ENCODE data around the gene MTMR2.

MTMR2 gene

DNA sequence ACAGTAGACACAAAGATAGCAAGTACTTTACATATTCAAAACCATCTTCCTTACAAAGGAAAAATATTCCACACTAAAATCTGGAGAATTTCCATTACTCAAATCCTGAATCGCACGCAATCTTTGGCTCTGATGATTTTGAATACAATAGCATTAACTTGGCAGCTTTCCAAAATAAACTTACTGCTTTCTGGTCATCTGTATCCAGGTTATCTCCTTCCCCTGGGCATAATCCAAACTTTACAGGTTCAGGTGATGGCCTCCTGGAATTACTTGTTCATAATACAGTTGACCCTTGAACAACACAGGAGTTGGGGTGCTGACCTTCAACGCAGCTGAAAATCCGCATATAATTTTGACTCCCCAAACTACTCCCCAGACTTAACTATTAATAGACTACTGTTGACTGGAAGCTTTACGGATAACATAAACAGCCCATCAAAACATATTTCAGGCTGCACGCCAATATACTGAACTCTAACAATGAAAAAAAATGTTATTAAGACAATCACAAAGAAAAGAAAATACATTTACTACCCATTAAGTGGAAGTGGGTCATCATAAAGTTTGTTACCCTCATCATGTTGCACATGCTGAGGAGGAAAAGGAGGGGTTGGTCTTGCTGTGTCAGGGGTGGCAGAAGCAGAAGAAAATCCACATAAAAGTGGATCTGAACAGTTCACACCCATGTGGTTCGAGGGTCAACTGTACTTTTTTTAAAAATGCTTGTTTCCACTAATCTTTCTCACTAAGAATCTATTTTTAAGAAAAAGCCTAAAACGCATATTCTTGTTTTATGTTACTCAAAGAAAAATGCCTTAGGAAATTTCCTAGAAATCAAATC is 6.5 kb downstream of the MTMR2 start:
- DNase-seq, result no peak

DNA sequence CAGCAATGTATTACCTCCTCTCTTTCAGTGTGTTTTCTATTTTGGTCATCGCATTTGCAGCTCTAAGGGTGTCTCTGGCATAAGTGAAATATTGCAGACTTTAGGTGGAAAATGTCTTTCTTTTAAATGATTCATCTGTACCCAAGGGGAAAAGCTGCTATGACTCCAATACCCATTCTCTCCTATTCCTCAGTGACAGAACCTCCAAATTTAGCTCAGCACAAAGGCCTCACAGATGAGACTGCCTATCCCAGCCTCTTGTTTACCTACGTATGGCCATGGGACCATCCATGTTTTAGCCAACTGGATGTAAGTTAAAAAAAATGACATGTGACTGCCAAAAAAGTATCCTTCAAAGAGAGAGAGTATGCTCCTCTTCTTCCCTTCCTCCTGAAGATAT is 7.9 kb downstream of the MTMR2 start:
- DNase-seq, result no peak

DNA sequence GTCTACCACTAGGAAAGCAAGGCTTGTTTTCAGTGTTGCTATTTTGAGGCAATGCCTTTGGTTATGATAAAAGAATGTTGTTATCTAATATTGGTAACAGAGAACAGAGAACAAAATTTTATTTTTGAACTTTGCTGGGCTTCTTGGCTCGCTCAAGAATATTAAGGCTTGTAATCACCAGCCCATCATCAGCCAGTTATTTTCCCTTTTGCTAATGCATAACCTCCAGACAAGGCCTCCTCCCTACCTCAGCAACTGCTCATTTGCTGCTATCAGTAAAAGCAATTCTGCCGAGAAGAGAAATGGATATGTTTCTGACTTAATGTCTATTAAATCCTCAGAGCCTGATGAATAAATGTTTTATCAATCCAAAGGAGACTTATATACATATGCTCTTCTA is 8.9 kb downstream of the MTMR2 start:
- DNase-seq, result no peak

- DNase-seq, result no peak
Observed at GRCh38 chr11:95913830-95914615, 9.9 kb downstream of the MTMR2 start.

- DNase-seq, result no peak
Observed at GRCh38 chr11:95912902-95913560, 10.9 kb downstream of the MTMR2 start.

DNA sequence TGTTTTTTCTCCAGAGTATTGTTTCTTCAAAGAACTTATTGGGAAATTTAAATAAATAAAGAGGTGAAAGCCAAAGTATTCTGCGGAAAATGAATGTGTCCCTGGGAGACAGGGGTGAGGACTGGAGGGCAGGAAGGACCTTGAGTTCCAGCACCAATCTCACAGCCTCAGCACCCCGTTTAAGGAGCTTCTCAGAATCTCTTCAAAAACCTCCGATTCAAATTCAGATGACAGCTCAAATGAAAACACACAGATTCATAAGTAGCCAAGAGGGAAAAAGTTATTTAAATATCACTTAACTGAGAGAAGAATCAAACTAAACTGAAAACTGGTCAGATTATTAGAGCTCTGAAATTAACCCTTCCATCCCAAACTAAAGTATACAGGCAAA is 12.5 kb downstream of the MTMR2 start:
- no peak for DNase-seq

DNA sequence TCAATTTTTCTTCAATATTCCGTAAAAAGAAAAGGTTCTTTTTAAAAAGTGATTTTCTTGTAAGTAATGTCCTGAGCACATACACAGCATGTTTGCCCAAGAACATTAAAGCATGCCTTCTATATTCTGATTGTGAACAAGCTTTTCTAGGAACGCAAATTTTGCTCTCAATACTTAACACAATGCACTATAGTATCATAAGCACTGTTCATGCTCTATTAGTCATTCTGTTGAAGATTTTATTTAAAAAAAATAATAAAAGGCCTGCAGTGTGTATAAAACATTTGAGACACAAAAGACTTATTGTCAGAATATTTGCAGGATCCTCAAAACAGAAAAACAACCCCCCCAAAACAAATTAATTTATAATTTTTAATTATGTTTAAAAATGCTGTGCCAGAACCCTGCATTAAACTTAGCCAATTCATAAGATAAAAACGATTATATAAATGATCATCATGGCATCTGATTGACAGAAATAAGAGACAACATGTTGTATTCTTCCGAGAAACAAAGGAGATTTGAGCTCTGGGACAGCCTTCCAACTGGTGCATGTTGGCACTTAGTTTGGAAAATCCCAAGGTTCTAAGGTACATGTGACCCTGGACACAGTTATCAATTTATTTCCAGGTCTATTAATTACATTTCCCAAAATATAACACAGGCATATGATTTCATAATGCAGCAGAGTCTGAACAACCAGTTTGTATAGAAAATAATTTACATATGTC is 13.1 kb downstream of the MTMR2 start:
- DNase-seq, result no peak

- DNase-seq, result no peak
Observed at GRCh38 chr11:95908826-95909225, 15.1 kb downstream of the MTMR2 start.

DNA sequence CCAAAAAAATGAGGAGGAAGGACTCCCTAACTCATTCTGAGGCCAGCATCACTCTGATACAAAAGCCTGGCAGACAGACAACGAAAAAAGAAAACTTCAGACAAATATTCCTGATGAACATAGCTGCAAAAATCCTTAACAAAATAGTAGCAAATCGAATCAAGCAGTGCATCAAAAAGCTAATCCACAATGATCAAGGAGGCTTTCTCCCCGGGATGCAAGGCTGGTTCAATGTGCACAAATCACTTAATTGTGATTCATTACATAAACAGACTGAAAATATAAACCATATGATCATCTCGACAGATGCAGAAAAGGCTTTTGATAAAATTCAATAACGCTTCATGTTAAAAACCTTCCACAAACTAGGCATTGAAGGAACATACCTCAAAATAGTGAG is 16.4 kb downstream of the MTMR2 start:
- DNase-seq, result no peak

GRCh38 chr11:95904009-95904650 is 19.8 kb downstream of the MTMR2 start:
- no peak for DNase-seq

DNA sequence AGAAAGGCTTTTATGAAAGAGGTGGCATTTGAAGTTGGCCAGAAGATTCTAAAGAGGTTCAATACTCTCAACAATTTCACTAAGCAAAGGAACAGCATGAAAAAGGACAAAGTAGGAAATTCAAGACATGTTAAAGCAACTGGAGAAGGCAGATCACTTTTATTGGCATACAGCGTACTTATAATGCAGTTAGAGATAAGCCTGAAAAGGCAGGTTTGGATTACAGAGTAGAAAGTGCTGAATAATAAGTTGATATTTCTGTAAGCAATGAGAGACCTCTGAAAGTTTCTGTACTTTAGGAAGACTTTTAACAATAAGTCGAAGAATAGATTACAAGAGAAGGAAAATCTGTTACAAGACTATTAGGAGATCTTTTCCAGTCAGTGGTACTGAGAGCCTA is 25.1 kb downstream of the MTMR2 start:
- DNase-seq, result no peak

DNA sequence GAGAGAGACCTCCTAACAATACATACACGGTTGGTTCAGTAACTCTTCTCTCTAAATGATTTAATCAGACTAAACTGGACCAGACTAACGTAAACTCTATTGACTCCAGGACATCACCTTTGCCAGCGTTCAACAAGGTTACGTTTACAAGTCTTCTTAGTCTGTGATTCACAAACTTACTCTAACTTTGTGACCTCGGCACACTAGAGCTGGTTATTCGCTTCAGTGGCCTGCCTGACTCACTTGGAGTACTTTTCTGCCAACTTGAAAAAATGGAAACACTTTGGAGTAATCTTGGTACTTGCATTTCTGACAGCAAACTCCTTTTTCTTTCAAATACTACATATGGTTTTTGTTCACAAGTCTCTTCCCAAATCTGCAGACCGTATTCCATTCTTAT is 26.2 kb downstream of the MTMR2 start:
- DNase-seq, result no peak

GRCh38 chr11:95895815-95896214 is 28.1 kb downstream of the MTMR2 start:
- DNase-seq, result no peak

DNA sequence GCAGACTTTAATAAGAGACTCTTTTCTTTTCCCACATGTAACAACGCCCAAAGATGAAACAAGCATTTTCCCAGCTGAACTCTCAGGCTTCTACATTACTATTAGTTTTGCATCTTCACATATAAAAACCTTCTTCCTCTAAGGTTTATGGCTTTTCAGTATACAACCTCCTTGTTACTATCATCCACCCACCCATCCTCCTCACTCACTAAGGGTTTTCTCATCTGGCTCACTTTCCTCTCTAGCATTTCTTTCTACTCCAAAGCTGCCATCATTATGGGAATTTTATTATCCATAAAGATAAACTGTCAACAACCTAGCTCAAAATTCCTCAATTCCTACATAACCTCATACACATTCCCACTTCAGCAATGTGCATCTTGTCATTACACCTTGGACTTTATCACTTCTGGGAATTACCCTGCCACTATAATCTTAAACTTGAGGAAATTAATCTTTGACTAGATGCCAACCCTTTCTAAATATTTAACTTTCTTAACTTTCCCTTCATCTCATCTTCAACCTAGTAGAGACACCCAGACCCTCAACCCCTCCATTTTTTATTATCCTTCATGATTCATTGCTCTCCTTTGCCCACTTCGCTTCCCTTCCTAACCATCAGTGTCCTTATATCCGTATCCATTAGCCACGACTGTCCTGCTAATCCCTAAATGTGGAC is 30.9 kb downstream of the MTMR2 start:
- DNase-seq, result no peak

GRCh38 chr11:95892492-95892891 is 31.4 kb downstream of the MTMR2 start:
- DNase-seq, result no peak

- DNase-seq, result no peak
Observed at GRCh38 chr11:95891423-95892170, 32.3 kb downstream of the MTMR2 start.

- no peak for DNase-seq
Observed at GRCh38 chr11:95888852-95889251, 35.1 kb downstream of the MTMR2 start.

DNA sequence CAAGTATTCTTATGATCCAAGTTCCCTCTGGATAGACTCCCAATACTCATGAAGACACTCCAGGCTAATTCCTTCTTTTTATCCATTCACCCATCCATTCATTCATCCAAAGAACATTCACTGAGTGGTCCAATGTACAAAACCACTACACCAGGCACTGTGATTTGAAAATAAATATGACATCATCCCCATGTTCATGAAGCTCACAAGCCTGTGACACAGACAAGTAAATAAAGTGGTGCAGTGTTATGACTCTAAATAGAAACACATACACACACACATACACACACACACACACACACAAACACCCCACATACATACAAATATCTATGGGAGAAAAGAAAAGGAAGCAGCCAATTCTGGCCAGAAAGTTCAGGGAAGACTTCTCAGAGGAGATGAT is 35.5 kb downstream of the MTMR2 start:
- DNase-seq, result no peak

GRCh38 chr11:95886462-95886861 is 37.4 kb downstream of the MTMR2 start:
- DNase-seq, result no peak

DNA sequence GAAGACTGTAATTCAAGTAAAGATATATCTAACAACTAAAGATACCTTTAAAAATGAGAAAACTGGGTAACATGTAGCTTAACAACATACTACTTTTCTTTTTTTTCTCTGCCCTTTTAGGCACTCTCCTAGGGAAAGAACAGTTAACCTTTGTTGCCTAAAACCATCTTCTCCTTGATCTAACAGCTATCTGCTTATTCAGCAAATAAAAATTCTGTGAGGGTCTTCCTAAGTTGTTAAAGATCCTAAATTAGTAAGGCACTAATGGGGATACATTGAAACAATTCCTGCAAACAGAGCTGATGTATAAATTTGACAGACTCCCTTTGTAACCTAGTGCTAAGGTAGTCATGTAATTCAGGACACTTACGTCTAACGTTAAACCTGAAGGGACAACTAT is 39.1 kb downstream of the MTMR2 start:
- no peak for DNase-seq

DNA sequence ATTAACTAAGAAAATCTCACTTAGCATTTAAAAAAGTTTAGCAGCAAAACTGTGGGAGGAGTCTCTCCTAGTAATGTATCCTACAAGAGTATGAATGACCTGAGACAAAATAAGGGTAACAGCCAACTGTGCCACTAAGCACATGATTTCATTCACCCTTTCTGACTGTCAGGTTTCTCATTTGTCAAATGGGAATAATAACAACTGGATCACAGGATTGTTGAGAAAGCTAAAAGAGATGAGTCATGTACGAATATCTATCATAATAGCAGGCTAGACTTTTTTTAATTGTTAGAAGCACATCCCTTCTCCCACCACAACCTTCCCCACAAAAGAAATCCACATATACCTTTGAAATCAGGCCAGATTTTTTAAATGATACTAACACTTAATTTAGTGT is 39.5 kb downstream of the MTMR2 start:
- no peak for DNase-seq
